OCI-LY1 (cell line): ENCODE measurements around the gene CLPTM1L.
"Not testable (repeated sequence)": the region's sequence is repeated elsewhere in the genome, so short reads cannot be mapped to it uniquely, and the experiment has no call there.

Experiments
- H2AFZ ChIP-seq: fragments of 200-600 bp; sonication (generic), shearing (Covaris generic); 2 replicates; pipeline ENCODE4 v1.6.0; 2014; ENCODE audit warnings: antibody characterized with exemption, mild to moderate bottlenecking, low read length
- H3F3A ChIP-seq: fragments of 200-600 bp; sonication (generic), shearing (Covaris generic); 2 replicates; pipeline ENCODE4 v1.6.0; 2014; ENCODE audit warnings: mild to moderate bottlenecking, antibody characterized with exemption, low read length, moderate library complexity; ENCODE audit not compliant: insufficient read depth
- H3K27ac ChIP-seq: fragments of 200-600 bp; sonication (generic); 2 replicates; pipeline ENCODE4 v1.5.1; 2014; ENCODE audit warnings: low read length, mixed run types, mild to moderate bottlenecking, low read depth; ENCODE audit not compliant: poor library complexity, severe bottlenecking
- H3K27me3 ChIP-seq: fragments of 200-600 bp; sonication (generic); 2 replicates; pipeline ENCODE4 v1.6.0; 2014; ENCODE audit warnings: antibody characterized with exemption, mild to moderate bottlenecking, low read length, moderate library complexity; ENCODE audit not compliant: insufficient read depth
- H3K36me3 ChIP-seq: fragments of 200-600 bp; sonication (generic); 2 replicates; pipeline ENCODE4 v1.6.1; 2014; ENCODE audit warnings: mild to moderate bottlenecking, antibody characterized with exemption, low read length, moderate library complexity, mixed read lengths; ENCODE audit not compliant: insufficient read depth
- H3K4me1 ChIP-seq: fragments of 200-600 bp; sonication (generic); 2 replicates; pipeline ENCODE4 v1.5.1; 2014; ENCODE audit warnings: mild to moderate bottlenecking, low read length, moderate library complexity; ENCODE audit not compliant: insufficient read depth, severe bottlenecking
- H3K4me2 ChIP-seq: fragments of 200-600 bp; sonication (generic), shearing (Covaris generic); 2 replicates; pipeline ENCODE4 v1.6.1; 2014; ENCODE audit warnings: low read length
- H3K4me3 ChIP-seq: fragments of 200-600 bp; sonication (generic); 2 replicates; pipeline ENCODE4 v1.5.1; 2014; ENCODE audit warnings: low read length, low read depth, mild to moderate bottlenecking, mixed read lengths; ENCODE audit not compliant: poor library complexity, severe bottlenecking
- H3K79me2 ChIP-seq: fragments of 200-600 bp; shearing (Covaris generic); 2 replicates; pipeline ENCODE4 v1.6.1; 2016; ENCODE audit warnings: mixed run types, low read length, mixed read lengths; ENCODE audit not compliant: insufficient read depth
- H3K9ac ChIP-seq: fragments of 200-600 bp; sonication (generic), shearing (Covaris generic); 2 replicates; pipeline ENCODE4 v1.6.1; 2014; ENCODE audit warnings: mild to moderate bottlenecking, low read length, mixed read lengths
- H3K9me2 ChIP-seq: fragments of 200-600 bp; sonication (generic), shearing (Covaris generic); 2 replicates; pipeline ENCODE4 v1.6.1; 2014; ENCODE audit warnings: low read depth, mild to moderate bottlenecking, low read length, mixed read lengths
- H3K9me3 ChIP-seq: fragments of 200-600 bp; shearing (Covaris generic); 2 replicates; pipeline ENCODE4 v1.6.1; 2014; ENCODE audit warnings: low read length, mixed read lengths
- H4K20me1 ChIP-seq: fragments of 200-600 bp; sonication (generic), shearing (Covaris generic); 2 replicates; pipeline ENCODE4 v1.6.0; 2016; ENCODE audit warnings: mild to moderate bottlenecking, low read length; ENCODE audit not compliant: insufficient read depth
- EZH2 ChIP-seq: fragments of 200-600 bp; sonication (generic), shearing (Covaris generic); IDR thresholded peaks from 2 replicates; pipeline ENCODE4 v1.8.0; 2017; ENCODE audit warnings: borderline replicate concordance, mixed run types, mild to moderate bottlenecking, antibody characterized with exemption, low read length, moderate library complexity, mixed read lengths
- TF ChIP-seq, protein P1 (sequence below): fragments of 200-600 bp; sonication (generic), shearing (Covaris generic); IDR thresholded peaks from 2 replicates; pipeline ENCODE4 v1.5.1; 2017; ENCODE audit warnings: mild to moderate bottlenecking, antibody characterized with exemption, low read length, moderate library complexity, mixed read lengths

Gene CLPTM1L

DNA sequence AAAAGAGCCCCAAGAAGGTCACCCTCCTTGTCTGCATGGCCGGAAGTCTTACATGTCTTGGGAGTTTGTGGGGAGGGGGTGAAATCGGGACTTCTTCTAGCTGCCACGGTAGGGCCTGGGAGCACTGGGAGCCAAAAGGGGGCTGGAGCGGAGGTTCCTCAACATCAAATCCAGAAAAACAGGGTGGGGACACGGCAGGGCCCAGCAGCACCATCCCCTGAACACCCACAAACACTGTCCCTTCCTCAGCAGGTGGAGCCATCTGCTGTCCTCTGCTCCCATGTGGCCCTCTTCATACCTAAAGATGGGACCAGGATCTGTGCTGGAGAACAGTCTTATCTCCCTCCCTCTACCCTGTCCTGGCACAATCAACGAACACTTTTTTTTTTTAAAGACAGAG lies 52.8 kb downstream of the CLPTM1L start:
- H3F3A ChIP-seq, result no peaks in the 10 kb centered on the region
- peaks cover 31% of the 10 kb centered on the region for H3K36me3 ChIP-seq
- H3K9me3 ChIP-seq, result no peaks in the 10 kb centered on the region
- H3K79me2 ChIP-seq, result peaks cover 8% of the 10 kb centered on the region; the same call in 1 of the 2 replicates
- no peaks in the 10 kb centered on the region for H3K27me3 ChIP-seq
- peak overlapping the region; percentile 46 for H3K4me3 ChIP-seq
- peaks cover 56% of the 10 kb centered on the region for H3K4me1 ChIP-seq
- H2AFZ ChIP-seq, result no peak overlapping the region
- H3K27ac ChIP-seq, result peak overlapping the region; percentile 83
- H4K20me1 ChIP-seq, result no peaks in the 10 kb centered on the region
- no peak for TF ChIP-seq EZH2
- TF ChIP-seq, protein P1, sequence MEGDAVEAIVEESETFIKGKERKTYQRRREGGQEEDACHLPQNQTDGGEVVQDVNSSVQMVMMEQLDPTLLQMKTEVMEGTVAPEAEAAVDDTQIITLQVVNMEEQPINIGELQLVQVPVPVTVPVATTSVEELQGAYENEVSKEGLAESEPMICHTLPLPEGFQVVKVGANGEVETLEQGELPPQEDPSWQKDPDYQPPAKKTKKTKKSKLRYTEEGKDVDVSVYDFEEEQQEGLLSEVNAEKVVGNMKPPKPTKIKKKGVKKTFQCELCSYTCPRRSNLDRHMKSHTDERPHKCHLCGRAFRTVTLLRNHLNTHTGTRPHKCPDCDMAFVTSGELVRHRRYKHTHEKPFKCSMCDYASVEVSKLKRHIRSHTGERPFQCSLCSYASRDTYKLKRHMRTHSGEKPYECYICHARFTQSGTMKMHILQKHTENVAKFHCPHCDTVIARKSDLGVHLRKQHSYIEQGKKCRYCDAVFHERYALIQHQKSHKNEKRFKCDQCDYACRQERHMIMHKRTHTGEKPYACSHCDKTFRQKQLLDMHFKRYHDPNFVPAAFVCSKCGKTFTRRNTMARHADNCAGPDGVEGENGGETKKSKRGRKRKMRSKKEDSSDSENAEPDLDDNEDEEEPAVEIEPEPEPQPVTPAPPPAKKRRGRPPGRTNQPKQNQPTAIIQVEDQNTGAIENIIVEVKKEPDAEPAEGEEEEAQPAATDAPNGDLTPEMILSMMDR, result no peak
- H3K9me2 ChIP-seq, result no peaks in the 10 kb centered on the region
- peak overlapping the region; percentile 81 for H3K4me2 ChIP-seq
- H3K9ac ChIP-seq, result peak overlapping the region; percentile 55

DNA sequence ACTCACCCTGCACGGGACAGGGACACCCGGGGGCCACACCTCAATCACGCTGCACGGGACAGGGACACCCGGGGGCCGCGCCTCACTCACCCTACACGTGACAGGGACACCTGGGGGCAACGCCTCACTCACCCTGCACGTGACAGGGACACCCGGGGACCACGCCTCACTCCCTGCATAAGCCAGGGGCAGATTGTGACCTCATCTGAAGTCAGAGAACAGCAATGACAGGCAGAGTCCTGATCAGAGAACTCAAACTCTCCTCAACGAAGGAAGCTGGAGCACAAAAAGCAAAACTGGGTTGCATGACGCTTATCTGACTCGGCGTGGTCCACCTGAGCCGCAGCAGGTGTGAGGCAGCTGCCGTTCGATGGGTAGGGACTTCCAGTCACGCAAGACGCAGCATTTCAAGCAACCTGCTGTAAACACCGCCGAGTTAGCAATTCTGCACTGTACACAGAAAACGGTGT lies 53.3 kb downstream of the CLPTM1L start:
- TF ChIP-seq, protein P1, result no peak
- no peak for TF ChIP-seq EZH2
- peak overlapping the region; percentile 55; the same call in 1 of the 2 replicates for H3K9ac ChIP-seq

DNA sequence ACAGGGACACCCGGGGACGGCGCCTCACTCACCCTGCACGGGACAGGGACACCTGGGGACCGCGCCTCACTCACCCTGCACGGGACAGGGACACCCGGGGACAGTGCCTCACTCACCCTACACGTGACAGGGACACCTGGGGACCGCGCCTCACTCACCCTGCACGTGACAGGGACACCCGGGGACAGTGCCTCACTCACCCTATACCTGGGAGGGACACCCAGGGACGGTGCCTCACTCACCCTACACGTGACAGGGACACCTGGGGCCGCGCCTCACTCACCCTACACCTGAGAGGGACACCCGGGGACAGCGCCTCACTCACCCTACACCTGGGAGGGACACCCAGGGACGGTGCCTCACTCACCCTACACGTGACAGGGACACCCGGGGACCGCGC lies 53.9 kb downstream of the CLPTM1L start:
- not testable (repeated sequence) for H3K9me3 ChIP-seq, H3K4me3 ChIP-seq, H3F3A ChIP-seq, H2AFZ ChIP-seq, H3K9ac ChIP-seq, H3K27ac ChIP-seq, H3K9me2 ChIP-seq, H4K20me1 ChIP-seq, H3K4me2 ChIP-seq, H3K27me3 ChIP-seq
- Histone ChIP-seq H3K36me3 (peaks cover 36% of the 10 kb centered on the region), H3K79me2 (peaks cover 17% of the 10 kb centered on the region; the same call in 1 of the 2 replicates), H3K4me1 (peaks cover 44% of the 10 kb centered on the region)

More for the DNA sequence above, 53.3 kb downstream of the CLPTM1L start:
- Histone ChIP-seq H3K79me2 (peaks cover 12% of the 10 kb centered on the region; the same call in 1 of the 2 replicates), H3K9me3 (no peaks in the 10 kb centered on the region), H2AFZ (no peak overlapping the region), H3K36me3 (peaks cover 31% of the 10 kb centered on the region), H3K4me2 (peak overlapping the region; percentile 81), H3K27me3 (no peaks in the 10 kb centered on the region), H3K4me3 (peak overlapping the region; percentile 46), H4K20me1 (no peaks in the 10 kb centered on the region), H3K27ac (peak overlapping the region; percentile 83), H3F3A (no peaks in the 10 kb centered on the region), H3K9me2 (no peaks in the 10 kb centered on the region), H3K4me1 (peaks cover 51% of the 10 kb centered on the region)

DNA sequence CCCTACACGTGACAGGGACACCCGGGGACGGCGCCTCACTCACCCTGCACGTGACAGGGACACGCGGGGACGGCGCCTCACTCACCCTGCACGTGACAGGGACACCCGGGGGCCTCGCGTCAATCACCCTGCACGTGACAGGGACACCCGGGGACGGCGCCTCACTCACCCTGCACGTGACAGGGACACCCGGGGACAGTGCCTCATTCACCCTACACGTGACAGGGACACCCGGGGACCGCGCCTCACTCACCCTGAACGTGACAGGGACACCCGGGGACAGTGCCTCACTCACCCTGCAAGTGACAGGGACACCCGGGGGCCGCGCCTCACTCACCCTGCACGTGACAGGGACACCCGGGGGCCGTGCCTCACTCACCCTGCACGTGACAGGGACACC lies 55.3 kb downstream of the CLPTM1L start:
- not testable (repeated sequence) for H4K20me1 ChIP-seq, H2AFZ ChIP-seq, H3K4me3 ChIP-seq, H3K9me3 ChIP-seq, H3F3A ChIP-seq, H3K9ac ChIP-seq, H3K27ac ChIP-seq, H3K4me2 ChIP-seq, H3K9me2 ChIP-seq, H3K27me3 ChIP-seq
- H3K79me2 ChIP-seq, result peaks cover 18% of the 10 kb centered on the region; the same call in 1 of the 2 replicates
- peaks cover 38% of the 10 kb centered on the region for H3K36me3 ChIP-seq
- peaks cover 33% of the 10 kb centered on the region for H3K4me1 ChIP-seq
